SKM-1 treated with dmso at 0.1 percent for 144 hours (cell line): ENCODE results near the gene AATK.

Experiments
- DNase-seq: peaks from one replicate; lab custom pipeline; 2025; ENCODE audit not compliant: unreplicated experiment; lab: John Stamatoyannopoulos, UW

Gene AATK

DNA sequence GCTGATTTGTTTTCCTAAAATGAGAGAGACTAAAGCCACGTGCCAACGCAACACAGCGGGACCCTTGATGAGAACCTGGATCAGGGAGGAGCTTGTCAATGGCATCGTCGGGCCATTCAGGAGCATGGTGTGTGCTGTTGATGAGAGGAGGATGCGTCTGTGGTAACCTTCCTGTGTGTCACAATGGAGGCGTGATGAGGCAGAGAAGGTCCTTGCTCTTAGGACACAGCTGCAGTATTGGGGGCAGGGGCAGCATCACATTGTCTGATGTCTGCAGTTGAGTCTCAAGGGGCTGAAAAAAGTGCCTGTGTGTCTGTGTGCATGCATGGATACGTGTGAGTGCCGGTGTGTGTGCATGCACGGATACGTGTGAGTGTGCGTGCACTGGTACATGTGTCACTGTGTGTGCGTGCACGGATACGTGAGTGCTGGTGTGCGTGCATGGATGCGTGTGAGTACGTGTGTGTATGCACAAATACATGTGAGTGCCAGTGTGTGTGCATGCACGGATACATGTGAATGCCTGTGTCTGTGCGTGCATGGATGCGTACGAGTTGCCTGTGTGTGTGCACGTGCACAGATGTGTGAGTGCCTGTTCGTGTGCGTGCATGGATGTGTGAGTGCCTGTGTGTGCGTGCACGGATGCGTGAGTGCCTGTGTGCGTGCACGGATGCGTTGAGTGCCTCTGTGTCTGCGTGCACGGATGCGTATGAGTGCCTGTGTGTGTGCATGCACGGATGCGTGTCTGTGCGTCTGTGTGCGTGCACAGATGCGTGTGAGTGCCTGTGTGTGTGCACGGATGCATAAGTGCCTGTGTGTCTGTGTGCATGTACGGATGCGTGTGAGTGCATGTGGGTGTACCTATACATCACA is 91.8 kb downstream of the AATK start:
- no peak for DNase-seq

DNA sequence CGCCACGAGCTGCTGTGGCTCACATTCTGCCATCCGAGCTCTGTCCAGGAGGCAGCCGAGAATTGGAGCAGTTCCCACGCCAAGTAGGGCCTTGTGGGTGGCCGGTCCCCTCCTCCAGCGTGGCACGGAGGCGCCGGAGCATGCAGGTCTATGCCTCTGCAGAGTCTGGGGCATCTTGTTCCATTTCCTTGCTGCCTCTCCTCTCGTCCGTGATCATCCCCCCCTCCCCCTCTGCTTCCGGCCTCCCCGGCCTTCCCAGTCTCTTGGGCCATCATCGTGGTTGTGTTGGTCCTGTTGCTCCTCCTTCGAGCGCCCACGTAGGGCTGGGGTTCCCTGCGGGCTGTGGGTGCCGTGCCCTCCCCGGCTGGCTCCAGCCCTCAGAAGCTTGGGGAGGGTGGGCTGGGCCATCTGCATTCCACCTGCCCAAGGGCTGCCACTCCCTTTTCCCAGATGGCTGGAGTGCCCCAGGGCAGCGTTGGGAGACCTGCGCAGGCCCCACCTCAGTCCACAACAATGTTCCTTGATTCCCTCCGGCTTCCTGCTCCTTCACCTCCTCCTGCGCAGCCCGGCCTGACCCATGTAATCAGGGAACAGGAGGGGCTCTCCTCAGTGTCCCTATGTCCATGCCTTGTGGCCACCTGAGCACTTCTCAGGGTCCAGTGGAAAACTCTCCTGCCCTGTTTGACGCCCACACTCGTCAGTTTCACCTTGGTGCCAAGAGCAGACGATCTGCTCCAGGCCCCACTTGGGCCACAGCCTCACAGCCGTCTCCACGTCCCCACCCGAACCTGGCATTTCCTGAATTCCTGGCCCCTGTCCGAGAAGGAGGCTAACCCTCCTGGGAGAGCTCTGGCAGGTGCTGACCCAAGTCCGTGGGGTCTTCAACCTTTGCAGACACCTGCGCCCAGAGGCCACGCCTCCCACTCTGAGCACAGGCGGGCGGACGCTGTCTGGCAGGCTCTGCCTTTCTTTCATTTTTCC is 94.0 kb downstream of the AATK start:
- no peak for DNase-seq

DNA sequence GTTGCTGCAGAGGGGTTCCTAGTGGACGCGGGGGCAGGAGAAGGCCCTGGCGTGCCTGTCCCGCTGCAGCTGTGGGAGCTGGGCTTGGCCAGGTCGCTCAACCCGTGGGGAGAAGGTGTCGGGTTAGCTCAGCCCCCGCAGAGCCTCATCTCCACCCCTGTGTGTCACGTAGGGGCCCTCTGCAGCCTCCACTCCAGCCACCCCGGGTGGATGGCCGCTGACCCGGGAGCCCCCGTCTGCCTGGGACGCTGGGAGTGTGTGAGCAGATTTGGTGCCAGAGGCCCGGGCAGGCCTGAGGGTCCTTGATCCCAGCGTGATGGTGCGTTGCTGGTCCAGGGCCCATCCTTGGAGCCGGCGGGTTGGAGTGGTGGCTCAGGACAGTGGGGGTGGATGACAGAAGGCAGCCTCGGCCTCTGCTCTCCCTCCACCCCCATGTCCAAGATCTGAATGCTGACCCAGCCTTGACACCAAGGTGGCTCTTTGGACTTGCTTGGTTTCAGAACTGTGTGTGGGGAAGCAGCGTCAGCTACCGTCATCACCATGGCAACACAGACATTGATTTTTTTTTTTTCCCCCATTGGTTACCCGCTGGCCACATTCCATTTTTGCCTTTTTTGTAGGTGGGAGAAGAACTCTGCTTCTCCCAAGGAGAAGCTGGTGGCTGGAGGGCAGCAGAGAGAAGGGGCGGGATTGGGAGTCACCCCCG is 95.3 kb downstream of the AATK start:
- no peak for DNase-seq

DNA sequence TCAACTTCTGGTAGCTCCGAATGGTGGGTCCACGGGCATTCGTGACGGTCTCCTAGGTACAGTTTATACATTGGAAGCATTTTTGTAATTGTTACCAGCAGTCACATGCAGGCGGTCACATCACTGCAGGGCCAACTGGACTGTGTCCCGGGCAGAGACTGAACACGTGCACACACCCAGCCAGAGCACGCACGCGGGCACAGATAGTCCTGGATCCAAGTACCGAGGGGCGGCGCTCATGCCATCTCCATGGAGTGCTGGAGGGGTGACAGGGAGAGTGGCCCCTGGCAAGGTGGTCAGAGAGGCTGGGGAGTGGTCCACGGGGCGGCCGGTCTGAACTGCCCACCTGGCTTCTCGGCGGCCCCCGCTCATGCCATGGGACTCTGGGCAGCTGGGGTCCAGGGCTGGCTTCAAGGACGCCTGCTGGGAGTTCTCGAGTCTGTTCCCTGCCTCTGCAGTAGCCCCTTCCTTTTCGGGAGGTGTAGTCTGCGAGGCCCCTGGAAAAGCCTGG is 96.8 kb downstream of the AATK start:
- DNase-seq = no peak

GRCh38 chr17:81068411-81069134 is 97.4 kb downstream of the AATK start:
- DNase-seq = no peak

DNA sequence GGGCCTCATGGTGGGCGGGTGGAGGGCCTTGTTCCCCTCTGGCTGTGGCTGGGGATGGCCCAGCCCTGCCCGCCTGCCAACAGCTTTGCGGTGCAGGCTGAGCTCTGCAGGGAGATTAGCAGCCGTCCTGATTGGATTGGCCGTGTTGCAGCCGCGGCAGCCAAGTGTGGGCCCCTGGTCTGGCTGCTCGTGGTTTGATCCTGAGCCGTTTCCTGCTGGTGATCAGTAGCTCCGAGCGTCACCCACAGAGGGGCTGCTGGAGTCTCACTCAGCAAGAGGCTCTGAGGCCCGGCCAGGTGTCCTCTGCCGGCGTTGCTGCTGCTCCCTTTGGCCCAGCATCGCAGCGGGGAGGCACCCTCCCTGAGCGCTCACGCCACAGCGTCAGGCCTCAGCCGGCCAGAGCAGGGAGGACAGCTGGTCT is 98.6 kb downstream of the AATK start:
- DNase-seq = no peak
